Measurements from ENCODE around the gene PCNA. TPM values are rescaled to one million over a fixed set of nuclear protein-coding genes. Genes with fewer than 3 reads are reported as not detected.

The PCNA gene
- total RNA-seq, 1 experiment from 2014 or later, result 182 TPM

DNA sequence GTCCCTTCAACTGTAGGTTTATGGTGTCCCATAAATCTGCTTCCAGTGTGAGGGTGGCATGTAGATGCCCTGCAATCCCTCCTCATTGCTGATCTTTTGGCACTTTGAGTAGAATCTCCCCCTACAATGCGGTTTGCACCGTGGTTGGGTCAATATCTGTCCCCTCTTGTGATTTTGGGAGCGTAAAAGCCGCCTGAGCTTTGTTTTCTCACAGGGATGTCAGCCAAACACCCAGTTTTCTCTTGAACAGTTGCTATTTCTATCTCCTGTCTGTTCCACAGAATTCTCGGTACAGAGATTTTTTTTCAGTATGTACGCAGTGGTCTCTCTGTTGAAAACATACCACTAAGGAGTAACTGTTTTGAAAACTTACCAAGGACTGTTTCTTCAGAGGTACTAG is 28.8 kb upstream of the PCNA start:
- ATAC-seq (no peak), DNase-seq (ENCODE audit: low read depth, low spot score) (no peak)
- no peak for TF ChIP-seq SIN3A (IDR thresholded peaks at IDR 0.05; ENCODE audit: borderline replicate concordance, insufficient read depth, low read depth, low read length)
- TF ChIP-seq, protein P1, sequence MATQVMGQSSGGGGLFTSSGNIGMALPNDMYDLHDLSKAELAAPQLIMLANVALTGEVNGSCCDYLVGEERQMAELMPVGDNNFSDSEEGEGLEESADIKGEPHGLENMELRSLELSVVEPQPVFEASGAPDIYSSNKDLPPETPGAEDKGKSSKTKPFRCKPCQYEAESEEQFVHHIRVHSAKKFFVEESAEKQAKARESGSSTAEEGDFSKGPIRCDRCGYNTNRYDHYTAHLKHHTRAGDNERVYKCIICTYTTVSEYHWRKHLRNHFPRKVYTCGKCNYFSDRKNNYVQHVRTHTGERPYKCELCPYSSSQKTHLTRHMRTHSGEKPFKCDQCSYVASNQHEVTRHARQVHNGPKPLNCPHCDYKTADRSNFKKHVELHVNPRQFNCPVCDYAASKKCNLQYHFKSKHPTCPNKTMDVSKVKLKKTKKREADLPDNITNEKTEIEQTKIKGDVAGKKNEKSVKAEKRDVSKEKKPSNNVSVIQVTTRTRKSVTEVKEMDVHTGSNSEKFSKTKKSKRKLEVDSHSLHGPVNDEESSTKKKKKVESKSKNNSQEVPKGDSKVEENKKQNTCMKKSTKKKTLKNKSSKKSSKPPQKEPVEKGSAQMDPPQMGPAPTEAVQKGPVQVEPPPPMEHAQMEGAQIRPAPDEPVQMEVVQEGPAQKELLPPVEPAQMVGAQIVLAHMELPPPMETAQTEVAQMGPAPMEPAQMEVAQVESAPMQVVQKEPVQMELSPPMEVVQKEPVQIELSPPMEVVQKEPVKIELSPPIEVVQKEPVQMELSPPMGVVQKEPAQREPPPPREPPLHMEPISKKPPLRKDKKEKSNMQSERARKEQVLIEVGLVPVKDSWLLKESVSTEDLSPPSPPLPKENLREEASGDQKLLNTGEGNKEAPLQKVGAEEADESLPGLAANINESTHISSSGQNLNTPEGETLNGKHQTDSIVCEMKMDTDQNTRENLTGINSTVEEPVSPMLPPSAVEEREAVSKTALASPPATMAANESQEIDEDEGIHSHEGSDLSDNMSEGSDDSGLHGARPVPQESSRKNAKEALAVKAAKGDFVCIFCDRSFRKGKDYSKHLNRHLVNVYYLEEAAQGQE (IDR thresholded peaks at IDR 0.05; ENCODE audit: insufficient read depth in 1 of 2, low read depth in 2 of 2, low read length in 1 of 2), result no peak
- Histone ChIP-seq H3K36me3 (ENCODE audit: control insufficient read depth, insufficient read depth, low read length) (no peaks in the 10 kb centered on the region), H3K4me3 (ENCODE audit: low read depth in 2 of 2, low read length in 2 of 2) (no peak overlapping the region), H3K4me1 (ENCODE audit: control insufficient read depth, insufficient read depth, low read length) (peaks cover 2% of the 10 kb centered on the region; the same call in 1 of the 2 replicates), H3K9me3 (ENCODE audit: control insufficient read depth, insufficient read depth, low read depth, low read length) (no peaks in the 10 kb centered on the region), H3K27me3 (ENCODE audit: control insufficient read depth, insufficient read depth, low read length) (no peaks in the 10 kb centered on the region), H3K27ac (ENCODE audit: low read length) (no peak overlapping the region)
- intact Hi-C loops (cut with micrococcal nuclease; ENCODE audit: unreplicated experiment), result no loop called here
- CTCF ChIA-PET, result no interaction called here
- POLR2A ChIA-PET, result no interaction called here
- BruUV-seq (replicated peaks), result no TSS peak
- in situ Hi-C loops (cut with HindIII; ENCODE audit: low pct_unique_long_range_greater_than_20kb, low sequenced_read_pairs), result no loop called here

DNA sequence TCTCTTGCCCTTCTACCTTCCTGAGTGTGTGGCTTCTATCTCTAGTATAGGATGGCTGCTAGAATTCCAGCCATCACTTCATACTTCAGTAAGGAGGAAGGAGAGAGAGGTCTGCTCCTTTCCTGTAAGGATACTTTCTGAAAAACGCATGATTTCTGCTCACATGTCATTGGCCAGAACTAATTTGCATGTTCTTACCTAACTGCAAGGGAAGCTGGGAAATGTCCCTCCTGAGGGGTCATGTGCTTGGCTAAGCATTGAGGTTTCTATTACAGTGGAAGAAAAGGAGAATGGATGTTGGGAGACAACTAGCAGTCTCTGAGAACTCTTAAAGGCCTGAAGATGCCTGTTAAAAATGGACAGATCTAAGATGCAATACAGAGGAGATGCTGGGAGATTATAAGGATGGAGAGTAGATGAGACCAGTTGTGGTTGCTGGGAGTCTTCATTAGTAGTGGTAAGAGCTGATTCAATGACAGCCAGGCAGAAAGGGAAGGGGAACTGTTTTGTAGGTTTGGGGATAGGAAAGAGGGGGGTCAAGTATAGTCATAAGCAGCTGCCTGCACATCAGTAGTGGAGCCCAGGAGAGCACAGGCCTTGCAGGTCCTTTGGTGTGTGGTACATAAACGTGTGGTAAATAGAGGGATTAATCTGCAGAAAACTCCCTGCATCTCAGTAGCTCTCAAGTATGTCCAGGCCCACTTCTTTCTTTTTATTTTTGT is 27.3 kb upstream of the PCNA start:
- ChIA-PET CTCF (interaction anchor here (0.7 kb wide), 1 partner anchor 45 kb away, joined by 3 read pairs; no protein-coding TSS in a partner anchor), POLR2A (no interaction called here)
- in situ Hi-C loops (cut with HindIII; ENCODE audit: low pct_unique_long_range_greater_than_20kb, low sequenced_read_pairs), result no loop called here

More for the DNA sequence above, 27.3 kb upstream of the PCNA start:
- ATAC-seq (no peak), DNase-seq (ENCODE audit: low read depth, low spot score) (no peak)
- no TSS peak for BruUV-seq (replicated peaks)
- Histone ChIP-seq H3K4me1 (ENCODE audit: control insufficient read depth, insufficient read depth, low read length) (no peaks in the 10 kb centered on the region), H3K27me3 (ENCODE audit: control insufficient read depth, insufficient read depth, low read length) (no peaks in the 10 kb centered on the region), H3K4me3 (ENCODE audit: low read depth in 2 of 2, low read length in 2 of 2) (no peak overlapping the region), H3K36me3 (ENCODE audit: control insufficient read depth, insufficient read depth, low read length) (no peaks in the 10 kb centered on the region), H3K27ac (ENCODE audit: low read length) (no peak overlapping the region), H3K9me3 (ENCODE audit: control insufficient read depth, insufficient read depth, low read depth, low read length) (no peaks in the 10 kb centered on the region)
- intact Hi-C loops (cut with micrococcal nuclease; ENCODE audit: unreplicated experiment), result no loop called here
- TF ChIP-seq, protein P2, sequence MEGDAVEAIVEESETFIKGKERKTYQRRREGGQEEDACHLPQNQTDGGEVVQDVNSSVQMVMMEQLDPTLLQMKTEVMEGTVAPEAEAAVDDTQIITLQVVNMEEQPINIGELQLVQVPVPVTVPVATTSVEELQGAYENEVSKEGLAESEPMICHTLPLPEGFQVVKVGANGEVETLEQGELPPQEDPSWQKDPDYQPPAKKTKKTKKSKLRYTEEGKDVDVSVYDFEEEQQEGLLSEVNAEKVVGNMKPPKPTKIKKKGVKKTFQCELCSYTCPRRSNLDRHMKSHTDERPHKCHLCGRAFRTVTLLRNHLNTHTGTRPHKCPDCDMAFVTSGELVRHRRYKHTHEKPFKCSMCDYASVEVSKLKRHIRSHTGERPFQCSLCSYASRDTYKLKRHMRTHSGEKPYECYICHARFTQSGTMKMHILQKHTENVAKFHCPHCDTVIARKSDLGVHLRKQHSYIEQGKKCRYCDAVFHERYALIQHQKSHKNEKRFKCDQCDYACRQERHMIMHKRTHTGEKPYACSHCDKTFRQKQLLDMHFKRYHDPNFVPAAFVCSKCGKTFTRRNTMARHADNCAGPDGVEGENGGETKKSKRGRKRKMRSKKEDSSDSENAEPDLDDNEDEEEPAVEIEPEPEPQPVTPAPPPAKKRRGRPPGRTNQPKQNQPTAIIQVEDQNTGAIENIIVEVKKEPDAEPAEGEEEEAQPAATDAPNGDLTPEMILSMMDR (IDR thresholded peaks at IDR 0.05), result no peak
- no peak for TF ChIP-seq POLR2AphosphoS5 (IDR thresholded peaks at IDR 0.05; ENCODE audit: low read depth, low read length)
- TF ChIP-seq TCF7L2 (IDR thresholded peaks at IDR 0.05; ENCODE audit: low read depth, low read length), result no peak
- TF ChIP-seq SIN3A (IDR thresholded peaks at IDR 0.05; ENCODE audit: borderline replicate concordance, insufficient read depth, low read depth, low read length), result no peak
- TF ChIP-seq, protein P1 (IDR thresholded peaks at IDR 0.05; ENCODE audit: insufficient read depth in 1 of 2, low read depth in 2 of 2, low read length in 1 of 2), result no peak

Data from Panc1 (cell line).